T-helper 2 cell treated with Interferon-gamma antibody and Interleukin-4, amounts not matched to agents 5 μg/mL and 100 μg/mL, for 36 hours (primary cell): ENCODE results near the gene CYP11A1.
"Not testable (repeated sequence)": the region's sequence is repeated elsewhere in the genome, so short reads cannot be mapped to it uniquely, and the experiment has no call there.

Source experiments
- DNase-seq: peaks from one replicate; pipeline ENCODE4 v3.0.0; 2021; ENCODE audit warnings: low spot score
- H3K27ac Mint-ChIP-seq: one replicate; pipeline ENCODE4 v1.8.0; 2021; ENCODE audit warnings: mild to moderate bottlenecking, mixed read lengths
- H3K27me3 Mint-ChIP-seq: one replicate; pipeline ENCODE4 v1.8.0; 2021; ENCODE audit warnings: low read depth, mixed read lengths
- H3K36me3 Mint-ChIP-seq: one replicate; pipeline ENCODE4 v1.8.0; 2021; ENCODE audit warnings: low read depth, mixed read lengths
- H3K4me1 Mint-ChIP-seq: one replicate; pipeline ENCODE4 v1.8.0; 2021; ENCODE audit warnings: low read depth, mixed read lengths
- H3K4me3 Mint-ChIP-seq: one replicate; pipeline ENCODE4 v1.8.0; 2022; ENCODE audit warnings: mild to moderate bottlenecking, moderate library complexity, mixed read lengths
- H3K9me3 Mint-ChIP-seq: one replicate; pipeline ENCODE4 v1.8.0; 2021; ENCODE audit warnings: mixed read lengths

Gene CYP11A1

GRCh38 chr15:74365598-74366445, 1.6 kb downstream of the CYP11A1 start:
- Mint-ChIP-seq H3K27ac (no peak overlapping the region), H3K4me1 (no peaks in the 10 kb centered on the region), H3K27me3 (peaks cover 62% of the 10 kb centered on the region), H3K36me3 (no peaks in the 10 kb centered on the region), H3K4me3 (peak overlapping the region; percentile 59), H3K9me3 (no peaks in the 10 kb centered on the region)
- DNase-seq, result no peak

DNA sequence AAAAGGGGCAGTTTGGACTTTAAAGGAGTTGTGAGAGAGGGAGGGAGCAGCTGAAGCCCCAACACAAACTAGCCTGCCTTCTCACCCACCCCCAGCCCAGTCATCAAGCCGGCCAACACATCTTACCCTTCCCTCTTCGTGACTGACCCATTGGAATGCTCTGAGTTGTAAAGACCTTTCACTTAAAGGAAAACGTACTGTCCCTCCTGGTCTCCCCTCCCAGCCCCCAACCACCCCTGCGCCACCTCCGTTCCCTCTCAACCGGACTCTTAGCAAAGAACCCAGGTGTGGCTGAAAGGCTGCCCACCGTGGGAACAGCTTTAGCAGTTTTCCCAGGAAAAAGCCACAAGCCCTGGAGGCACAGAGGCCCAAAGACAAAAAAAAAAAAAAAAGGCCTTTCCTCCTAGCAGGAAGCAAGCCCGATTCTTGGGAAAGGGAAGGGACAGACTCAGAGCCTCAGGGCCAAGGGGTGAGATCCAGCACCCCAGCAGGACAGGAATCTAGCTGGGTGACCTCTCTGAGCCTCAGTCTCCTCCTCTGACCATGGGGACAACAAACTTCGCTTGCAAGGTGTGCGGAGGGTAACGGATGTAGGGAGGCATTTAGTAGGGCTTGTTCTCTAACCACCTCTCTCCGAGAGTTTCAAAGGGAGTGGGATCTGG, 2.4 kb downstream of the CYP11A1 start:
- no peaks in the 10 kb centered on the region for H3K4me1 Mint-ChIP-seq
- no peak for DNase-seq
- H3K4me3 Mint-ChIP-seq, result peak overlapping the region; percentile 59
- no peaks in the 10 kb centered on the region for H3K9me3 Mint-ChIP-seq
- H3K36me3 Mint-ChIP-seq, result no peaks in the 10 kb centered on the region
- no peak overlapping the region for H3K27ac Mint-ChIP-seq
- peaks cover 56% of the 10 kb centered on the region for H3K27me3 Mint-ChIP-seq

DNA sequence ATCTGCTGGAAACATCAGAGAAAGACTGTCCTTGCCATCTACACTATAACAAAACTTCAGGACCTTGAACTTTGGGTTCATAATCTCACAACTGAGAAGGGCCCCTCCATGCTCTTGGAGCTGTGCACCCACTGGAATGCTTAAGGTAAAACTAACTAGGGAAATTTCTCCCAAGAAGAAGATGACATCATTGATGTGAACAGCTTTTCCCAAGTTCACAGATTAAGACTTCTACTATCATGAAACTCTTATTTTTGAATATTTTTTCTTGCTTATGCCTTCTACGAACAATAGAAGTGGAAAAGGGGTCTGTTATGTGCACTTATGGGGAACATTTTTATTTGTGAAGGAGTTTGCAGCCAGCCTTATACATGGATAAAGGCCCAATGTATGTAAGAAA, 5.0 kb downstream of the CYP11A1 start:
- no peak overlapping the region for H3K4me3 Mint-ChIP-seq
- peaks cover 43% of the 10 kb centered on the region for H3K27me3 Mint-ChIP-seq
- no peak overlapping the region for H3K27ac Mint-ChIP-seq
- H3K4me1 Mint-ChIP-seq, result no peaks in the 10 kb centered on the region
- H3K9me3 Mint-ChIP-seq, result no peaks in the 10 kb centered on the region
- DNase-seq, result no peak
- H3K36me3 Mint-ChIP-seq, result no peaks in the 10 kb centered on the region

DNA sequence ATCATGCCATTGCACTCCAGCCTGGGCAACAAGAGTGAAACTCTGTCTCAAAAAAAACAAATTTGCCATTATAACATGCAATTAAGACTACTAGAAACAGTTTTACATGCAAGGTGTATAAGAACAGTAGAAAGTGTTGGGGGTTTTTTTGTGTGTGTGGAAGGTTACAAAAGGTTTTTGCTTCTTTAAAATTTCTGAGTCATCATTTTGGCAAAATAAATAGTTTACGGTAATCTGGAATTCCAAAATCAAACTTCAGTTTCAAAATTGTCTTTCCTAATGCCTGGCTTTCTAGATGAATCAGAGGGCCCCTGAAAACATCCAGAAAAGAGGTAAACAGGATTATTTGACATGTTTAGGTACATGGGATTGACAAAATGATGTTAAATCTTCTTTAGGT, 6.6 kb downstream of the CYP11A1 start:
- not testable (repeated sequence) for H3K4me1 Mint-ChIP-seq, H3K36me3 Mint-ChIP-seq, H3K27ac Mint-ChIP-seq, DNase-seq, H3K4me3 Mint-ChIP-seq, H3K9me3 Mint-ChIP-seq
- H3K27me3 Mint-ChIP-seq, result peaks cover 31% of the 10 kb centered on the region

DNA sequence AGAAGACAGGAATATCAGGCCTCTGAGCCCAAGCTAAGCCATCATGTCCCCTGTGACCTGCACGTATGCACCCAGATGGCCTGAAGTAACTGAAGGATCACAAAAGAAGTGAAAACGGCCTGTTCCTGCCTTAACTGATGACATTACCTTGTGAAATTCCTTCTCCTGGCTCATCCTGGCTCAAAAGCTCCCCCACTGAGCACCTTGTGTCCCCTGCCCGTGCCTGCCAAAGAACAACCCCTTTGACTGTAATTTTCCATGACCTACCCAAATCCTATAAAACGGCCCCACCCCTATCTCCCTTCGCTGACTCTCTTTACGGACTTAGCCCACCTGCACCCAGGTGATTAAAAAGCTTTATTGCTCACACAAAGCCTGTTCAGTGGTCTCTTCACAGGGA, 8.1 kb downstream of the CYP11A1 start:
- H3K9me3 Mint-ChIP-seq, H3K4me1 Mint-ChIP-seq, DNase-seq, H3K4me3 Mint-ChIP-seq, H3K27ac Mint-ChIP-seq, H3K36me3 Mint-ChIP-seq: not testable (repeated sequence)
- H3K27me3 Mint-ChIP-seq, result peaks cover 27% of the 10 kb centered on the region

GRCh38 chr15:74357514-74357913, 9.9 kb downstream of the CYP11A1 start:
- peaks cover 22% of the 10 kb centered on the region for H3K27me3 Mint-ChIP-seq
- H3K9me3 Mint-ChIP-seq, H3K27ac Mint-ChIP-seq, H3K4me1 Mint-ChIP-seq, H3K36me3 Mint-ChIP-seq, DNase-seq, H3K4me3 Mint-ChIP-seq: not testable (repeated sequence)

DNA sequence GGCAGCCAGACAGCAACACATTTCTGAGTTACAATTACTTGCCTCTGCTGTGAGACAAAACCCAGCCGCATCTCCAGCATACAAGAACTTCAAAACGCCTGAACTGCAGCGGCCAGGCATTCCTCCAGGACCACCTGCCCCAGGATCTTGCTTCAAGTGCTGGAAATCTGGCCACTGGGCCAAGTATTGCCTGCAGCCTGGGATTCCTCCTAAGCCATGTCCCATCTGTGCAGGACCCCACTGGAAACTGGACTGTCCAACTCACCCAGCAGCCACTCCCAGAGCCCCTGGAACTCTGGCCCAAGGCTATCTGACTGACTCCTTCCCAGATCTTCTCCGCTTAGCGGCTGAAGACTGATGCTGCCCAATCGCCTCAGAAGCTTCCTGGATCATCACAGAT, 11.4 kb downstream of the CYP11A1 start:
- H3K4me1 Mint-ChIP-seq, H3K9me3 Mint-ChIP-seq, H3K36me3 Mint-ChIP-seq, DNase-seq, H3K4me3 Mint-ChIP-seq, H3K27ac Mint-ChIP-seq: not testable (repeated sequence)
- H3K27me3 Mint-ChIP-seq, result peaks cover 17% of the 10 kb centered on the region

DNA sequence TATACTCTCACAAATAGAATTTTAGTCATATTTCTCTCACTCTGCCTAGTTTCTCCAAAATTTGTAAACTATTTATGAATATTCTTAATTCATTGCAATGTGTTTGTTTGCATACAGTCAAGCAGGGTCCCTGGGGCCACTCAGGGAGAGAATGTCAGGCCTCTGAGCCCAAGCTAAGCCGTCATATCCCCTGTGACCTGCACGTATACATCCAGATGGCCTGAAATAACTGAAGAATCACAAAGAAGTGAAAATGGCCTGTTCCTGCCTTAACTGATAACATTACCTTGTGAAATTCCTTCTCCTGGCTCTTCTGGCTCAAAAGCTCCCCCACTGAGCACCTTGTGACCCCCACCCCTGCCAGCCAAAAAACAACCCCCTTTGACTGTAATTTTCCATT, 13.5 kb downstream of the CYP11A1 start:
- not testable (repeated sequence) for H3K9me3 Mint-ChIP-seq, DNase-seq, H3K36me3 Mint-ChIP-seq, H3K4me3 Mint-ChIP-seq, H3K4me1 Mint-ChIP-seq, H3K27ac Mint-ChIP-seq
- H3K27me3 Mint-ChIP-seq, result peaks cover 19% of the 10 kb centered on the region

DNA sequence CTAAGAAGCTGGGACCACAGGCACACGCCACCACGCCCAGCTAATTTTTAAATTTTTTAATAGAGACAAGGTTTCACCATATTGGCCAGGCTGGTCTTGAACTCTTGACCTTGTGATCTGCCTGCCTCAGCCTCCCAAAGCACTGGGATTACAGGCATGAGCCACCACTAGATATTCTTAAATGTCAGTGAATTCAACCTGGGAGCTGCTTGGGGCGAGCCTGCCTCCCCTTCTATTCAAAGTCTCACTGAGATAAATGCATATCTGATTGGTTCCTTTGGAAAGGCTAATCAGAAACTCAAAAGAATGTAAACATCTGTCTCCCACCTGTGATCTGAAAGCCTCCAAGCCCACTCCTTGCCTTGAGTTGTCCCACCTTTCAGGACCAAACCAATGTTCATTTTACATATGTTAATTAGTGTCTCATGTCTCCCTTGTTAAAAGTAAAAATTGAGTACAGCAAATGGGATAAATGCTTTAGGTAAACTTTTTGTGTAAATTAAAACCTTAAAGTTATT, 15.0 kb downstream of the CYP11A1 start:
- H3K27me3 Mint-ChIP-seq, result peaks cover 19% of the 10 kb centered on the region

DNA sequence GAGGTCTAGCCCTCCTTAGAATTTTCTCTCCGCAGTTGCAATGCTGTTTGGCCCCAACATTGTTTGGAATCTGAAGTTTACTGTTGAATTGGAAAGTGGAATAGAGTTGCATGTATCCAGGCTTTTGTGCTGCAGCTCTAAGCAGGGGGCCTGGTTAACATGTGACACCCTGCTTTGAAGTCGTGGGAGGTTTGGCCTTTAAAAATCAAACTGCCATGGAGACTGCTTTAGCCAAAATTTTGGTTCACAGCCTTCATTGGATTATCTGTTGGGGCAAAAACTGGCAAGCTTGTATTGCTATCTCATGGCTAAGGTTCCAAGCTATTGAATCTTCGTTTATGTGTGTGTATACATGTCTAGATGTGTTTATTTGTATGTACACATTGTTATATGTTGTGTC, 15.8 kb downstream of the CYP11A1 start:
- DNase-seq, result no peak
- Mint-ChIP-seq H3K9me3 (no peaks in the 10 kb centered on the region), H3K36me3 (no peaks in the 10 kb centered on the region), H3K27me3 (peaks cover 19% of the 10 kb centered on the region), H3K4me1 (no peaks in the 10 kb centered on the region), H3K4me3 (no peak overlapping the region), H3K27ac (no peak overlapping the region)

More for the DNA sequence above, 15.0 kb downstream of the CYP11A1 start:
- no peaks in the 10 kb centered on the region for H3K9me3 Mint-ChIP-seq
- H3K36me3 Mint-ChIP-seq, result no peaks in the 10 kb centered on the region
- H3K4me1 Mint-ChIP-seq, result no peaks in the 10 kb centered on the region
- H3K4me3 Mint-ChIP-seq, result no peak overlapping the region
- DNase-seq, result no peak
- H3K27ac Mint-ChIP-seq, result no peak overlapping the region

DNA sequence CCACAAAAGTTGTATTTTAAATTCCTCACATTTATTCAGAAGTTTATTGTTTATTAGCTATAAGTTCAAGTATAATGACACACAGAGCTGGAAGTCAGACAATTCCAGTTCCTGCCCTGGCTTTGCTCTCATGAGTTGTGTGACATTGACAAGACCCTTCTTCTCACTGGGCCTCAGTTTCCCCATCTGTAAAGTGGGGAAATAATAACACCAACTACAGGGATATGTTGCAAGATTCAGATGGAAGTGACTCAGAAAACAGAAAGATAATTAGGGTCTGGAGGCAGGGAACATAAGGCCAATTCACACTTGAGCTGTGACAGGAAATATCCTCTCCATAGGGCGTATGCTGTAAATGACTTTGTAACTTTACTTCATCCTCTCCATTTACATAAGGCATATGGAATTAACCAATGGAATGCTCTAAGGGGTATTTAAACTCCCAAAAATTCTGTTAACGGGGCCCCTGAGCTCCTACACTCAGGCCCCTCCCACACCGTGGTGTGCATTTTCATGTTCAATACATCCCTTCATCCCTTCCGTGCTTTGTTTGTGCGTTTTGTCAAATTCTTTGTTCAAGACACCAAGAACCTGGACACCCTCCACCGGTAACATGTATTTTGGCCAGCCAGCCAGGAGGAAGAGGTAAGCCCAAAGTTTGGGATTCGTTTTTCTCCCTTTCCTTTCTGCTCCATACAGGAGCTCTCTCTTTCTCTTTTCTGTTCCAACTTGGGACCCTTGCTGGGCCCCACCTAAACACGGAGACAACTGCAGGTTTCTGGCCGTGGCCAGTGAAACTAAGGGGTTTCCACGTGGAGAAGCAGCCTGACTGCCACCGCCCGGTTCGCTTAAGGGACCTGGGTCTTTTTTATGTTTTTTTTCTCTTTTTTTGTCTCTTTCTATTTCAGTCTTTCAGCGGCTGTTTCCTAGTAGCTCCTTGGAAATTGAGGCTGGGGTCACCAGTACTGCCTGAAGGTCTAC, 16.9 kb downstream of the CYP11A1 start:
- no peaks in the 10 kb centered on the region for H3K36me3 Mint-ChIP-seq
- H3K4me3 Mint-ChIP-seq, result no peak overlapping the region
- H3K9me3 Mint-ChIP-seq, result no peaks in the 10 kb centered on the region
- peaks cover 17% of the 10 kb centered on the region for H3K27me3 Mint-ChIP-seq
- no peak for DNase-seq
- no peaks in the 10 kb centered on the region for H3K4me1 Mint-ChIP-seq
- no peak overlapping the region for H3K27ac Mint-ChIP-seq

DNA sequence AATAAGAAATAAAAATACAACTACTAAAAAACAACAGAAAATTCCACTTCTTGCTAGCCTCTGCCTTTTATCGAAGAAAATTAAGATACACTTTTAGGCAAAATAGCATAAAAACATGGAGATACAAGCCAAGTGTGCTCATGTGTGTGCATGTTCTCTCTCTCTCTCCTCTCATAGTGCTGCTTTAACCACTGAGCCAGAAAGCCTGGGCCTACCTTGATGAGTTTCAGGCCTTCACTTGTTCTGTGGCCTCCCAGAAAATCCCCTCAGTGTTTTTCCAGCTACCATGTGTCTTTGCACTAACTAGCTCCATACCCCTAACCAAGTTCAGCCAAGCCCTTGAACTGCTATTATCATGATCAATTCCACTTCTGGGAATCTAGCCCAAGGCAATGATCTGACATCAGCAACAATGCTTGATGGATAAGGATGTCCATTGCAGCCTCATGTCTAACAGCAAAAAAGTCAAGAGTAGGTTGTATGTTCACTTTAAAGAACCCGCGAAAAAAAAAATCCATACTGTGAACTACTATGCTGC, 18.1 kb downstream of the CYP11A1 start:
- Mint-ChIP-seq H3K27ac (no peak overlapping the region), H3K9me3 (no peaks in the 10 kb centered on the region), H3K36me3 (no peaks in the 10 kb centered on the region), H3K4me1 (no peaks in the 10 kb centered on the region), H3K4me3 (no peak overlapping the region), H3K27me3 (peaks cover 10% of the 10 kb centered on the region)
- DNase-seq, result no peak

DNA sequence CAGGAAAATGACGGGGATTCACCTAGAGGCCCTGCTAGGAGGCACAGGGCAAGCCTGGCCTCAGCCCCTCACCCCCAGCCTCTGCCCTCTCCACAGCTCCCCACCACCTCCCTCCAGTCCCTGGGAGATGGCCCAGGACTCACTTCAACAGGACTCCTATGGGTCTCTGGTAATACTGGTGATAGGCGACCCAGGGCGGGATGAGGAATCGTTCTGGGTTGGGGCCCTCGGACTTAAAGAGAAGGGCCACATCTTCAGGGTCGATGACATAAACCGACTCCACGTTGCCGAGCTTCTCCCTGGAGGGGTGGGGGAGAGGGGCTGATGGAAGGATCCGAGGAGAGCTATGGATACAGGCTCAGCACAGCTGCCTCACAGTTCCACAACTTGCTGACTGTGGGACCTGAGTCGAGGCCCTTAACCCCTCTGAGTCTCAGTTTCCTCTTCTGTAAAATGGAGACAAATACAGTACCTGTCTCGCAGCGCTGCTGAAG, 19.6 kb downstream of the CYP11A1 start:
- Mint-ChIP-seq H3K27me3 (peaks cover 5% of the 10 kb centered on the region), H3K4me1 (no peaks in the 10 kb centered on the region), H3K27ac (no peak overlapping the region), H3K4me3 (no peak overlapping the region), H3K36me3 (no peaks in the 10 kb centered on the region), H3K9me3 (no peaks in the 10 kb centered on the region)
- no peak for DNase-seq
